ENCODE measurements around the gene CAMTA1. TPM values are rescaled to one million over a fixed set of nuclear protein-coding genes. Genes with fewer than 3 reads are reported as not detected.
A peak's percentile ranks its signal among the peaks of the same experiment; 100 is the strongest.

CAMTA1 gene
- total and polyA plus RNA-seq, 9 of the 15 experiments (the other 6 are each of a cell fraction or from before 2014, with no cell fraction given), result 43.9 to 161 (median 65.9) TPM

- ChIA-PET CTCF (ENCODE audit: low intra/inter-chr PET ratio) (no interaction called here), POLR2A (no interaction called here)
- 0 out of 2 replicates have a peak, but pooled peaks cover 6% of the 10 kb centered on the region for H4K20me1 ChIP-seq (replicated peaks; ENCODE audit: control insufficient read depth, insufficient read depth, low read length)
- BruUV-seq (replicated peaks), result no TSS peak
- intact Hi-C loops (cut with micrococcal nuclease) (no loop called here), in situ Hi-C loops (cut with MboI) (no loop called here)
- H3K9me3 ChIP-seq (replicated peaks; ENCODE audit: control insufficient read depth, insufficient read depth, low read depth, low read length), result no peaks in the 10 kb centered on the region
- no peak for TF ChIP-seq SMAD2 (IDR thresholded peaks at IDR 0.05; ENCODE audit: low read depth, low read length)
- TF ChIP-seq HNRNPLL (IDR thresholded peaks at IDR 0.05; ENCODE audit: low read depth, low read length, poor library complexity, severe bottlenecking), result no peak
- TF ChIP-seq PML (IDR thresholded peaks at IDR 0.05; ENCODE audit: low read length), result no peak
- no peak for TF ChIP-seq ASH1L (IDR thresholded peaks at IDR 0.05; ENCODE audit: borderline replicate concordance, low read depth, partially characterized antibody)
- no peak for TF ChIP-seq ZEB2 (IDR thresholded peaks at IDR 0.05)
- H3K9me1 ChIP-seq (ENCODE audit: control insufficient read depth, insufficient read depth, low read length), result no peaks in the 10 kb centered on the region
- 5% methylated on average over 2 of the region's 2 CpGs for WGBS (ENCODE audit: insufficient coverage, low coverage, missing lambda C conversion rate)
- H3K4me2 ChIP-seq (ENCODE audit: insufficient read depth, low read length), result no peak overlapping the region
- H3K27me3 ChIP-seq (ENCODE audit: control insufficient read depth in 2 of 2, insufficient read depth in 2 of 2, low read length in 2 of 2), result peaks cover 0 to 9% of the 10 kb centered on the region in 2 experiments; a peak in 1 of 5 replicates
- no peak overlapping the region for H3K27ac ChIP-seq (ENCODE audit: extremely low read depth, low read depth, low read length)
- no peaks in the 10 kb centered on the region for H3K4me1 ChIP-seq (replicated peaks in 1 of 2; ENCODE audit: control insufficient read depth in 2 of 2, insufficient read depth in 2 of 2, low read length in 2 of 2)
- H3K36me3 ChIP-seq (ENCODE audit: control insufficient read depth, insufficient read depth, low read length), result no peaks in the 10 kb centered on the region
- H3K9ac ChIP-seq (ENCODE audit: insufficient read depth in 1 of 2, low read depth in 2 of 2, low read length in 2 of 2), result no peak overlapping the region
- FAIRE-seq (no peak), DNase-seq (ENCODE audit: extremely low read depth in 1 of 4, low spot score in 3 of 4) (no peak), ATAC-seq (no peak)
- no peaks in the 10 kb centered on the region for H3K79me2 ChIP-seq (ENCODE audit: control insufficient read depth, insufficient read depth, low read length)
- no peak overlapping the region for H3K4me3 ChIP-seq
- no peak overlapping the region for H2AFZ ChIP-seq (ENCODE audit: low read depth, low read length)
These were observed 494.5 kb downstream of the CAMTA1 start for GRCh38 chr1:7279769-7280168.

GRCh38 chr1:7280347-7280960, 495.2 kb downstream of the CAMTA1 start:
- Histone ChIP-seq H3K27ac (ENCODE audit: extremely low read depth, low read depth, low read length) (no peak overlapping the region), H3K4me3 (no peak overlapping the region), H3K4me2 (ENCODE audit: insufficient read depth, low read length) (no peak overlapping the region), H4K20me1 (replicated peaks; ENCODE audit: control insufficient read depth, insufficient read depth, low read length) (0 out of 2 replicates have a peak, but pooled peaks cover 6% of the 10 kb centered on the region), H3K36me3 (ENCODE audit: control insufficient read depth, insufficient read depth, low read length) (no peaks in the 10 kb centered on the region), H3K9me3 (replicated peaks; ENCODE audit: control insufficient read depth, insufficient read depth, low read depth, low read length) (no peaks in the 10 kb centered on the region), H2AFZ (ENCODE audit: low read depth, low read length) (no peak overlapping the region), H3K9ac (ENCODE audit: insufficient read depth in 1 of 2, low read depth in 2 of 2, low read length in 2 of 2) (no peak overlapping the region), H3K79me2 (ENCODE audit: control insufficient read depth, insufficient read depth, low read length) (no peaks in the 10 kb centered on the region), H3K4me1 (replicated peaks in 1 of 2; ENCODE audit: control insufficient read depth in 2 of 2, insufficient read depth in 2 of 2, low read length in 2 of 2) (no peaks in the 10 kb centered on the region), H3K9me1 (ENCODE audit: control insufficient read depth, insufficient read depth, low read length) (no peaks in the 10 kb centered on the region), H3K27me3 (ENCODE audit: control insufficient read depth in 2 of 2, insufficient read depth in 2 of 2, low read length in 2 of 2) (peaks cover 0 to 9% of the 10 kb centered on the region in 2 experiments; a peak in 1 of 5 replicates)
- in situ Hi-C loops (cut with MboI), result no loop called here
- BruUV-seq (replicated peaks), result no TSS peak
- CTCF ChIA-PET (ENCODE audit: low intra/inter-chr PET ratio), result no interaction called here
- ATAC-seq, result no peak
- POLR2A ChIA-PET, result no interaction called here
- no peak for TF ChIP-seq MAX (CRISPR knock-in tag; IDR thresholded peaks at IDR 0.05)
- TF ChIP-seq ZFP36 (IDR thresholded peaks at IDR 0.05; ENCODE audit: low read depth, low read length, partially characterized antibody), result no peak
- no peak for TF ChIP-seq MTA3 (IDR thresholded peaks at IDR 0.05; ENCODE audit: borderline replicate concordance)
- peak; percentile 34; the same call in 1 of the 2 replicates for TF ChIP-seq SPI1 (IDR thresholded peaks at IDR 0.05; ENCODE audit: borderline replicate concordance, low read depth, low read length)
- under 1% methylated on average over 7 of the region's 7 CpGs for WGBS (ENCODE audit: insufficient coverage, low coverage, missing lambda C conversion rate)
- FAIRE-seq, result no peak
- intact Hi-C loops (cut with micrococcal nuclease), result no loop called here
- DNase-seq (ENCODE audit: extremely low read depth in 1 of 4, low spot score in 3 of 4), result no peak
